Lower leg skin (tissue), 3 donors: ENCODE data around the gene CTTNBP2.

Experiments used
- CTCF ChIP-seq, 3 donors: fragments of 450-650 bp; IDR thresholded peaks; one replicate each; pipeline ENCODE4 v1.5.1; 2016; ENCODE audit warnings: antibody characterized with exemption in 3 of 3, mild to moderate bottlenecking in 3 of 3, moderate library complexity in 2 of 3
- POLR2A ChIP-seq, 2 donors: fragments of 450-650 bp; IDR thresholded peaks; one replicate each; pipeline ENCODE4 v1.6.1; 2016 to 2017; ENCODE audit warnings: antibody characterized with exemption in 2 of 2, mild to moderate bottlenecking in 1 of 2, moderate library complexity in 1 of 2

DNA sequence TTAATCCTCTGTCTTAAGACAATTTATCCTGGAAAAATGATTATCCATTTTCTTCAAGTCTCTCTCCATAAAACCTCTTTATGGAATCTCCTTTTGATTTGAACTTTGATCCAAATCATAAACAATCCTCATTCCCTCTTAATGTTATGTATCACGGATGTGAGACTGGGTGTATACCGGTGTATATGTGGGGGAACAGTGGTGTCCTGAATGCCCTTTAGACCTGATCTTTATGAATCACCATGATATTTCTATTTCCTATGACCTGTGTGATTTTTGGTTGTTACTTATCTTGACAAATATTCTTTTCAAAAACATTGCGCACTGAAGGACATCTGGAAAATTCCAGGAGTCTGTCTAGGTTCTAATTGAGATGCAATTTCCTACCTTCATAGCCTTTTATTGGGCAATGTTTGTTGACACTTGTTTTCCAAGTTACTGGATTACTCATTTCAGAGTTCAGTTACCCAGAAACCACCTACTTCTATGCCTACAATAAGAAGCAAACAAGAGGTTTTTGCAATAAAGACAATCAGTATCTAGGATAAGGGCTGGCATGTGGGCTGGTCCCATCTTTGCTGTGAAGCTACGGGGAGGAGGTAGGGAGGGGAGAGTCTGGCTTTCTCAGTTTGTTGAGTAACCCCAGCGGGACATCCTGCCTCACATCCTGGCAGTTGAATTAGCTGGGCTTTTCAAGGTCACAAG lies 190.4 kb downstream of the CTTNBP2 start:
- TF ChIP-seq POLR2A (IDR thresholded peaks at IDR 0.05) = no peak
- TF ChIP-seq CTCF (IDR thresholded peaks at IDR 0.05) = no peak
